ENCODE data around the gene FAM234A.

Gene FAM234A

DNA sequence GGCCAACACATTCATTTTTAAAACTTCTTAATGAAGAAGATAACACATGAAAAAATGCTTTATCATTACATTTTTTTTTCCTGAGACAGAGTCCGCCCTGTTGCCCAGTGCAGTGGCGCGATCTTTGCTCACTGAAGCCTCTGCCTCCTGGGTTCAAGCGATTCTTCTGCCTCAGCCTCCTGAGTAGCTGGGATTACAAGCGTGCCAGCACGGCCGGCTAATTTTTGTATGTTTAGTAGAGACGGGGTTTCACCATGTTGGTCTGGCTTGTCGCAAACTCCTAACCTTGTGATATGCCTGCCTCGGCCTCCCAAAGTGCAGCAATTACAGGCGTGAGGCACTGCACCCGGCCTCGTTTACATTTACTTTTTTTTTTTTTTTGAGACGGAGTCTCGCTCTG, 41.2 kb upstream of the FAM234A start:
- H4K91ac ChIP-seq (ENCODE audit: low read length), result no peak overlapping the region
- no peak overlapping the region for H3K18ac ChIP-seq (ENCODE audit: low read depth in 1 of 2, low read length in 2 of 2)
- no peak overlapping the region for H4K8ac ChIP-seq (ENCODE audit: low read length)
- no peaks in the 10 kb centered on the region for H3K27me3 ChIP-seq (ENCODE audit: control insufficient read depth in 1 of 2, insufficient read depth in 1 of 2, low read length in 2 of 2)
- H2AK5ac ChIP-seq (ENCODE audit: low read length, severe bottlenecking), result no peak overlapping the region
- H2BK12ac ChIP-seq (ENCODE audit: low read length in 2 of 2), result no peak overlapping the region
- DNase-seq, result no peak
- H3K14ac ChIP-seq (ENCODE audit: low read length in 2 of 2), result no peak overlapping the region
- peaks cover 93 to 96% of the 10 kb centered on the region in 2 experiments for H3K36me3 ChIP-seq (ENCODE audit: control insufficient read depth in 1 of 2, insufficient read depth in 2 of 2, low read depth in 1 of 2, low read length in 2 of 2)
- H3K27ac ChIP-seq (ENCODE audit: low read length, poor library complexity, severe bottlenecking), result no peak overlapping the region
- 95% methylated on average over 15 of the region's 15 CpGs for WGBS
- H3K4me1 ChIP-seq (ENCODE audit: control insufficient read depth, insufficient read depth, low read depth, low read length), result no peaks in the 10 kb centered on the region
- H3K9ac ChIP-seq (ENCODE audit: low read length), result no peak overlapping the region
- H2BK15ac ChIP-seq (ENCODE audit: low read depth, poor library complexity, severe bottlenecking), result no peak overlapping the region
- no peak overlapping the region for H3K4ac ChIP-seq (ENCODE audit: low read depth in 1 of 2, low read length in 2 of 2)
- no peak overlapping the region for H2BK5ac ChIP-seq (ENCODE audit: low read depth, low read length, poor library complexity, severe bottlenecking)
- peaks cover 42% of the 10 kb centered on the region for H3K79me1 ChIP-seq (replicated peaks; ENCODE audit: low read length, poor library complexity, severe bottlenecking)
- no peak overlapping the region for H3K4me2 ChIP-seq (ENCODE audit: low read length, poor library complexity, severe bottlenecking)
- no peak overlapping the region for H2AFZ ChIP-seq (ENCODE audit: low read depth, low read length)
- no peak overlapping the region for H2BK120ac ChIP-seq (ENCODE audit: low read depth, low read length)
- H3K23ac ChIP-seq (ENCODE audit: low read length in 2 of 2), result no peak overlapping the region
- no peaks in the 10 kb centered on the region for H3K9me3 ChIP-seq (ENCODE audit: control insufficient read depth, low read length)
- no peak overlapping the region for H3K4me3 ChIP-seq (ENCODE audit: insufficient read depth in 1 of 2, low read depth in 1 of 2, low read length in 2 of 2)

- Histone ChIP-seq H2BK5ac (ENCODE audit: low read depth, low read length, poor library complexity, severe bottlenecking) (no peak overlapping the region), H2BK15ac (ENCODE audit: low read depth, poor library complexity, severe bottlenecking) (no peak overlapping the region), H3K79me1 (replicated peaks; ENCODE audit: low read length, poor library complexity, severe bottlenecking) (peaks cover 43% of the 10 kb centered on the region), H3K4me1 (ENCODE audit: control insufficient read depth, insufficient read depth, low read depth, low read length) (no peaks in the 10 kb centered on the region), H3K4me3 (ENCODE audit: insufficient read depth in 1 of 2, low read depth in 1 of 2, low read length in 2 of 2) (no peak overlapping the region), H4K8ac (ENCODE audit: low read length) (no peak overlapping the region), H2AK5ac (ENCODE audit: low read length, severe bottlenecking) (no peak overlapping the region), H3K23ac (ENCODE audit: low read length in 2 of 2) (no peak overlapping the region), H3K14ac (ENCODE audit: low read length in 2 of 2) (no peak overlapping the region), H3K4me2 (ENCODE audit: low read length, poor library complexity, severe bottlenecking) (no peak overlapping the region), H2AFZ (ENCODE audit: low read depth, low read length) (no peak overlapping the region), H3K4ac (ENCODE audit: low read depth in 1 of 2, low read length in 2 of 2) (no peak overlapping the region), H3K27me3 (ENCODE audit: control insufficient read depth in 1 of 2, insufficient read depth in 1 of 2, low read length in 2 of 2) (no peaks in the 10 kb centered on the region), H3K18ac (ENCODE audit: low read depth in 1 of 2, low read length in 2 of 2) (no peak overlapping the region), H4K91ac (ENCODE audit: low read length) (no peak overlapping the region), H2BK12ac (ENCODE audit: low read length in 2 of 2) (peak overlapping the region in 1 of 2 experiments; percentile 9), H3K9me3 (ENCODE audit: control insufficient read depth, low read length) (no peaks in the 10 kb centered on the region), H3K36me3 (ENCODE audit: control insufficient read depth in 1 of 2, insufficient read depth in 2 of 2, low read depth in 1 of 2, low read length in 2 of 2) (peaks cover 92 to 94% of the 10 kb centered on the region in 2 experiments), H3K9ac (ENCODE audit: low read length) (no peak overlapping the region), H3K27ac (ENCODE audit: low read length, poor library complexity, severe bottlenecking) (no peak overlapping the region), H2BK120ac (ENCODE audit: low read depth, low read length) (no peak overlapping the region)
- WGBS, result 98% methylated on average over 5 of the region's 6 CpGs
- no peak for DNase-seq
Observed at GRCh38 chr16:194516-194915, 40.1 kb upstream of the FAM234A start.

- H2BK12ac ChIP-seq (ENCODE audit: low read length in 2 of 2), result no peak overlapping the region
- H2AFZ ChIP-seq (ENCODE audit: low read depth, low read length), result no peak overlapping the region
- H4K8ac ChIP-seq (ENCODE audit: low read length), result no peak overlapping the region
- H3K23ac ChIP-seq (ENCODE audit: low read length in 2 of 2), result no peak overlapping the region
- no peak overlapping the region for H3K4ac ChIP-seq (ENCODE audit: low read depth in 1 of 2, low read length in 2 of 2)
- H3K79me1 ChIP-seq (replicated peaks; ENCODE audit: low read length, poor library complexity, severe bottlenecking), result peaks cover 23% of the 10 kb centered on the region
- H3K18ac ChIP-seq (ENCODE audit: low read depth in 1 of 2, low read length in 2 of 2), result no peak overlapping the region
- H3K9me3 ChIP-seq (ENCODE audit: control insufficient read depth, low read length), result no peaks in the 10 kb centered on the region
- H2BK120ac ChIP-seq (ENCODE audit: low read depth, low read length), result no peak overlapping the region
- WGBS, result 90% methylated on average over 5 of the region's 5 CpGs
- no peak overlapping the region for H3K4me2 ChIP-seq (ENCODE audit: low read length, poor library complexity, severe bottlenecking)
- peak overlapping the region; percentile 89 for H3K27ac ChIP-seq (ENCODE audit: low read length, poor library complexity, severe bottlenecking)
- H4K91ac ChIP-seq (ENCODE audit: low read length), result no peak overlapping the region
- no peak overlapping the region for H2BK15ac ChIP-seq (ENCODE audit: low read depth, poor library complexity, severe bottlenecking)
- H2BK5ac ChIP-seq (ENCODE audit: low read depth, low read length, poor library complexity, severe bottlenecking), result no peak overlapping the region
- no peak overlapping the region for H2AK5ac ChIP-seq (ENCODE audit: low read length, severe bottlenecking)
- H3K4me1 ChIP-seq (ENCODE audit: control insufficient read depth, insufficient read depth, low read depth, low read length), result peaks cover 9% of the 10 kb centered on the region
- peak; percentile 75 for DNase-seq
- no peaks in the 10 kb centered on the region for H3K27me3 ChIP-seq (ENCODE audit: control insufficient read depth in 1 of 2, insufficient read depth in 1 of 2, low read length in 2 of 2)
- no peak overlapping the region for H3K4me3 ChIP-seq (ENCODE audit: insufficient read depth in 1 of 2, low read depth in 1 of 2, low read length in 2 of 2)
- peak overlapping the region; percentile 51 for H3K9ac ChIP-seq (ENCODE audit: low read length)
- H3K36me3 ChIP-seq (ENCODE audit: control insufficient read depth in 1 of 2, insufficient read depth in 2 of 2, low read depth in 1 of 2, low read length in 2 of 2), result peaks cover 71 to 79% of the 10 kb centered on the region in 2 experiments
- no peak overlapping the region for H3K14ac ChIP-seq (ENCODE audit: low read length in 2 of 2)
Observed at GRCh38 chr16:200388-200787, 34.2 kb upstream of the FAM234A start.

- DNase-seq, result no peak
- no peak overlapping the region for H3K4me3 ChIP-seq (ENCODE audit: insufficient read depth in 1 of 2, low read depth in 1 of 2, low read length in 2 of 2)
- no peak overlapping the region for H4K91ac ChIP-seq (ENCODE audit: low read length)
- H3K4ac ChIP-seq (ENCODE audit: low read depth in 1 of 2, low read length in 2 of 2), result no peak overlapping the region
- WGBS, result over 99% methylated on average over 4 of the region's 4 CpGs
- no peak overlapping the region for H2BK15ac ChIP-seq (ENCODE audit: low read depth, poor library complexity, severe bottlenecking)
- no peak overlapping the region for H3K14ac ChIP-seq (ENCODE audit: low read length in 2 of 2)
- no peak overlapping the region for H3K4me2 ChIP-seq (ENCODE audit: low read length, poor library complexity, severe bottlenecking)
- H4K8ac ChIP-seq (ENCODE audit: low read length), result no peak overlapping the region
- H3K9ac ChIP-seq (ENCODE audit: low read length), result no peak overlapping the region
- H3K23ac ChIP-seq (ENCODE audit: low read length in 2 of 2), result no peak overlapping the region
- peaks cover 9% of the 10 kb centered on the region for H3K4me1 ChIP-seq (ENCODE audit: control insufficient read depth, insufficient read depth, low read depth, low read length)
- peaks cover 66 to 77% of the 10 kb centered on the region in 2 experiments for H3K36me3 ChIP-seq (ENCODE audit: control insufficient read depth in 1 of 2, insufficient read depth in 2 of 2, low read depth in 1 of 2, low read length in 2 of 2)
- no peak overlapping the region for H2AFZ ChIP-seq (ENCODE audit: low read depth, low read length)
- no peak overlapping the region for H3K18ac ChIP-seq (ENCODE audit: low read depth in 1 of 2, low read length in 2 of 2)
- no peak overlapping the region for H2BK120ac ChIP-seq (ENCODE audit: low read depth, low read length)
- no peak overlapping the region for H2BK12ac ChIP-seq (ENCODE audit: low read length in 2 of 2)
- H3K27me3 ChIP-seq (ENCODE audit: control insufficient read depth in 1 of 2, insufficient read depth in 1 of 2, low read length in 2 of 2), result no peaks in the 10 kb centered on the region
- no peak overlapping the region for H2BK5ac ChIP-seq (ENCODE audit: low read depth, low read length, poor library complexity, severe bottlenecking)
- H2AK5ac ChIP-seq (ENCODE audit: low read length, severe bottlenecking), result no peak overlapping the region
- peaks cover 22% of the 10 kb centered on the region for H3K79me1 ChIP-seq (replicated peaks; ENCODE audit: low read length, poor library complexity, severe bottlenecking)
- H3K9me3 ChIP-seq (ENCODE audit: control insufficient read depth, low read length), result no peaks in the 10 kb centered on the region
- no peak overlapping the region for H3K27ac ChIP-seq (ENCODE audit: low read length, poor library complexity, severe bottlenecking)
Observed at GRCh38 chr16:203246-203645, 31.4 kb upstream of the FAM234A start.
